Activated T-helper 1 cell treated with anti-CD3 and anti-CD28 coated beads, Interleukin-2, amount 50 U/mL, for 16 hours (primary cell): Measurements from ENCODE around the gene SNX32.

Source experiments
- DNase-seq, 2 donors: peaks; one replicate each; pipeline ENCODE4 v3.0.0-alpha.2; 2020; ENCODE audit warnings: low read depth in 1 of 2, low spot score in 1 of 2

Gene SNX32

GRCh38 chr11:65854852-65855837, 21.4 kb downstream of the SNX32 start:
- no peak for DNase-seq

DNA sequence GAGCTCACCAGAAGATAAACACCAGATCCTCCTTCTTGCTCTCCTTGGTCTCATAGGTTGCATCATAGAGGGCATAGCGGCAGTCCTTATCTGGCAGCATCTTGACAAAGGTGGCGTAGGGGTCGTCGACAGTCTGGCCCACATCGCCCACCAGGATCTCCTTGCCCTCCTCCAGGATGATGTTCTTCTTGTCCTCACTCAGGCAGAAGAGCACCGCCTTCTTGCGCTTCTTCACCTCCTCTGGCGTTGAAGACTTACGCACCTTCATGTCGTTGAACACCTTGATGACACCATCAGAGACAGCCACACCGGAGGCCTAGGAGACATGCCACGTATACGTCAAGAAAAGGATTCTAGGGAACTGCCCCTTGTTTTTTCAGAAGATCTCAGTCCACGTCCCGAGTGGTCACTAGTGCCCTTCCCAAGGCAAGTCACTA, 22.2 kb downstream of the SNX32 start:
- no peak for DNase-seq

GRCh38 chr11:65856689-65857499, 23.1 kb downstream of the SNX32 start:
- peak; percentile 75 to 76 for DNase-seq

DNA sequence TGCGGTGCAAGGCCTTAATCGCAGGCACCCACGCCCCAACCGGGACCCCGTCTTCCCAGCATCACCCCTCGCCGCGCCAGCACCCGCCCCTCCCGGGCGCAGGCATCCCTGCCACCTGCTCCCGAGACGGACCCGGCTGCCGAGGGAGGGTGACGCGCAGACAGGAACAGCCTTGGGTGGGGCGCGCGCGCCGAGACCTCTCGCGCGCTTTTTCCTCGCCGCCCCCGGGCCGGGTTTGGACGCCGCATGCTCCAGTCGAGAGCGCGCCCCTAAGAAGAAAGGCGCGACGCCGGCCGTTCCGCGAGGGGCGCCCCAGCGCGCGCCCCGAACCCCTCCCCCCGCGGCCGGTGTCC, 23.7 kb downstream of the SNX32 start:
- DNase-seq = peak; percentile 52 to 53

DNA sequence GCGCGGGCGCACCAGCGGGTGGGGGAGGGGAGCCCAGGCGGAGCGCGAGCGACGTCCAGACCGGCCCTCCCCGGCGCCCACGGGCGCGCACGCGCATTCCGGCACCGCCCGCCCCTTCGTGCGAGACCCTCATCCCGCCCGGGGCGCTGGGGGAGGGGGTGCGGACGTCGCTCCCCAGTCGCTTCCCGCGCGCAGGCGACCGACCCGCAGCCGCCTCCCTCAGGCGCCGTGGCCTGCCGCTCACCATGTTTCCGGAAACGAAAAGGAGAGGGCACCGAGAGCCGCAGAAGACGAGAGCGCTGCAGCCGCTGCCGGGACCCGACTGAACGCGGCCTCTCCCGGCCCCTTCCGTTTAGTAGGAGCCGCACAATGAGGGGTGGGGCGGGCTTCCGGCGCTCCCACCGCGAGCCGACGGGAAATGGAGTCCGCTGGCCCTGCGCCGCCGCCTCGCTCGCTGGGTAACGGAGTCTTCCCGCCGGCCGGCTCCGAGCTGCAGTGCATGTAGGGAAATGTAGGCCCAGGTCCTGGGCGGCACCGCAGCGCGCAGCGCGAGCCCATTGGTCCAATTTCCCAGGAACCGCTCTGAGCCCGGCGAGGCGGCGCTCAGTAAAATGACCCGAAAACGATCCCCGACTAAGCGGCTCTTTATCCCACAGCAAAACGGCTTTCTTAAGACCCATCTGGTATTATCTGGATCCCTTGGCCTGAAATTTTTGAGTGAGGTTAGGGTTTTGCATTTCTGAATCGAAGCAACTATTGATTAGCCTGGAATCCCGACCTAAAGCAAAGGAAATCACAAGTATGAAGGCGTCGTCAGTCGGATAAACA, 24.3 kb downstream of the SNX32 start, which contains the start of gene CFL1:
Gene CFL1 (minus strand): TSS at position 328 of the 828 bp plus-strand sequence. CDS start 81 bp downstream, at position 247.
- DNase-seq = peak; percentile 93 to 97

DNA sequence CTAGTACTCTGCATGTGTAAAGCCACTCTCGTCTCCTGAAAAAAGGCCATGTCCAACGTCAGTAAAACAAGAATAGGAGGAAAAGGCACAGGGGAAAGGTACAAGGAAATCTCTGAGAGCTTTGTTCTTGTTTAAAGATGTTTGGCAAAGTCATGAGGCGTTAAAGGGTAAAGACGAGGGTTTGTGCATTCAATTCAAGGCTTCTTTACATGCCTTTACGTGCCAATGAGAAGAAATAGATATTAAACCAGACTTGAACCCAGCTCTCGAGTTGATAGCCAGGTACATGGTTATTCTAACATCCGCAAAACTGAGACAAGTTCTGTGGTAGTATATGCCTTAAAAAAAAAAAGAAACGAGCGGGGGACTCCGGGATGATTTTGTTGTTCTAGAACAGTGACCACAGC, 24.9 kb downstream of the SNX32 start:
- DNase-seq = no peak

DNA sequence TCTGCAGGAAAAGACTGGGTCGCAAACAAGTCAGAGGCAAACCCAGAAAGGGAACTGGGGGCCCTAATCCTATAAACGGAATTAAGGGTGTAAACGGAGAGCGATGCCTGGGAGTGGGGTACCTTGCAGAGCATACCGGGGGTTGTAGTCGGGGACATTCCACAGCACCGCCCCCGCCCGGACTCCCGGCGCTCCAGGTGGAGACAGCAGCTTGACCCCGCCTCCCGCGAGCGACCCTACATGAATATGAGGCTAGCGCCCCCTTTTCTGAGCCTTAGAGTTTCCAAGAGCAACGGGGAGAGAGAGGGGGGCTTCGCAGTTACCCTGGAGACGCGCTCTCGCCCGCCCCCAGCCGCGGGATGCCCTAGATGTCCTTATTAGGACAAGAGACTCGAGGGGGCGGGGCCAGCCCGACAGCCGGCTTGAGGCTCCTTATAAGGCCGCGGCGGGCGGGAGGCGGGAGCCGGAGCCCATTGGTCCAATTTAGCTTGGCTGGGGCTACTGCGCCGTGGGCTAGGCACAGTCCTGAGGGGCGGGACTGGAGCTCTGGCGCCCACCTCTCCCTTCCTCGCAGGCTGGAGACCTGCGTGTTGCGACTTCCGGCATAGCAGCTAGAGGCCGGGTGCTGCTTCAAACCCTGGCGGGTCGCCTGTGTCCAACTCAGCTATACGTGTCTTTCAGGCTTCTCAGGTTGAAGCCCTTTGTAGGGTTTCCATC, 25.5 kb downstream of the SNX32 start:
- peak; percentile 88 to 93 for DNase-seq

DNA sequence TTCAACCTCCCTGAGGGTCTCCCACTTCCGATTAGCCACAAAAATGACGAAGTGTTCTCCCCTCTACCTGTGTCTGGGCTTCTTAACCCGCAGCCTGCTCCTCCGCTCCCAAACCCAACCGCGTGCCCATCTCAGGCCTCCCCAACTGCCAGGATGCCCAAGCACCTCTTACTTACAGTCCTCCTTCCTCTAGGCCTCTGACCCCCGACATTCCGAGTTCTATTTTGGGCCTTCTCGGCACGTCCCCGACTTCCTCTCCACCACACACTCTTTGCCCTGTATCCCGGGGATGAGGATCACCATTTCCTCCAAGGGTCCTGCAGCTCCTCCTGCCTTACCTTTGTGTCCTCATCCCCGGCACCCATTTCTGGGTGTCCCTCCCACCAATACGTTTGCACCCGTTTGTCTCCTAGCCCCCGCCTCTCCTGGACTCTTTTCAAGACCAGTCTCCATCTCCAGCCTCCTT, 26.1 kb downstream of the SNX32 start:
- DNase-seq = no peak

DNA sequence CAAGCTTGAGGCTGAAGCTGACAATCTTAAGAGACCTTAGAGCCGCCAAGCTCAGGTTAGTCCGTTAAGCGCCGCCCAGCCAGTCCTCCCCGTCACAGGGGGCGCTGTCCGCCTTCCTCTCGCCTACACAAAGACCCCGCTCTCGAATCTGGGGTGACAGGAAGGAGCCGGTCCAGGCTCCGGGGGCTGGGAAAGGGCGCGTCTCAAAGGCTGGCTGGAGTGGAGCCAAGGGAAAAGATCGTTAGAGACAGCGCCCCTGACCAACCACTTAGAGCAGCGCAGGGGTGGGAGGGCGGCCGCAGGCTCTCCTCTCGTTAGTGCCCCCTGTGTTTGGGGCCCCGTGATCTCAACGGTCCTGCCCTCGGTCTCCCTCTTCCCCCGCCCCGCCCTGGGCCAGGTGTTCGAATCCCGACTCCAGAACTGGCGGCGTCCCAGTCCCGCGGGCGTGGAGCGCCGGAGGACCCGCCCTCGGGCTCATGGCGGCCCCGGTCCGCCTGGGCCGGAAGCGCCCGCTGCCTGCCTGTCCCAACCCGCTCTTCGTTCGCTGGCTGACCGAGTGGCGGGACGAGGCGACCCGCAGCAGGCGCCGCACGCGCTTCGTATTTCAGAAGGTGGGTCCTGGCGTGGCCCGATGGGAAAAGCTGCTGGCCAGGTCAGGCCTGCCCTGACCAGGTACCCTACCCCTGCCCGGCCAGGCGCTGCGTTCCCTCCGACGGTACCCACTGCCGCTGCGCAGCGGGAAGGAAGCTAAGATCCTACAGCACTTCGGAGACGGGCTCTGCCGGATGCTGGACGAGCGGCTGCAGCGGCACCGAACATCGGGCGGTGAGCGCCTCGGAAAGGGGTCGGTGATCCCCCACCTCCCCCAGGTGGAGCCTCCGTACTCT, 26.8 kb downstream of the SNX32 start, which contains the start of gene MUS81:
Gene MUS81 (plus strand): TSS at position 156 of the 887 bp plus-strand sequence. CDS start 321 bp downstream, at position 477.
- DNase-seq = peak; percentile 93 to 98

DNA sequence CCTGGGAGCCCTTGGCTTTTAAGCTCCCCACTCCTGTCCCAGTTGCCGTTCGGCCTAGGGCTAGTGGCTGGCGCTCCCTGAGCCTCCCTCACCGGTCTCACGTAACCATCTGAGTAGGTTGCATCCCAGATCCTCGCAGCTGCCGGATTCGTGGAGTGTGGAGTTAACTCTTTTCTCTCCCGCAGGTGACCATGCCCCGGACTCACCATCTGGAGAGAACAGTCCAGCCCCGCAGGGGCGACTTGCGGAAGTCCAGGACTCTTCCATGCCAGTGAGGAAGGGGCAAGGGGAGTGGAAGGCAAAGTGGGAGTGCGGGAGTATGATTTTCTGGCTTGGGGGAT, 27.4 kb downstream of the SNX32 start:
- DNase-seq = no peak

GRCh38 chr11:65861533-65862183, 27.9 kb downstream of the SNX32 start:
- no peak for DNase-seq

GRCh38 chr11:65862191-65862735, 28.5 kb downstream of the SNX32 start:
- no peak for DNase-seq

- no peak for DNase-seq
Measured at GRCh38 chr11:65862941-65863888, 29.5 kb downstream of the SNX32 start.

DNA sequence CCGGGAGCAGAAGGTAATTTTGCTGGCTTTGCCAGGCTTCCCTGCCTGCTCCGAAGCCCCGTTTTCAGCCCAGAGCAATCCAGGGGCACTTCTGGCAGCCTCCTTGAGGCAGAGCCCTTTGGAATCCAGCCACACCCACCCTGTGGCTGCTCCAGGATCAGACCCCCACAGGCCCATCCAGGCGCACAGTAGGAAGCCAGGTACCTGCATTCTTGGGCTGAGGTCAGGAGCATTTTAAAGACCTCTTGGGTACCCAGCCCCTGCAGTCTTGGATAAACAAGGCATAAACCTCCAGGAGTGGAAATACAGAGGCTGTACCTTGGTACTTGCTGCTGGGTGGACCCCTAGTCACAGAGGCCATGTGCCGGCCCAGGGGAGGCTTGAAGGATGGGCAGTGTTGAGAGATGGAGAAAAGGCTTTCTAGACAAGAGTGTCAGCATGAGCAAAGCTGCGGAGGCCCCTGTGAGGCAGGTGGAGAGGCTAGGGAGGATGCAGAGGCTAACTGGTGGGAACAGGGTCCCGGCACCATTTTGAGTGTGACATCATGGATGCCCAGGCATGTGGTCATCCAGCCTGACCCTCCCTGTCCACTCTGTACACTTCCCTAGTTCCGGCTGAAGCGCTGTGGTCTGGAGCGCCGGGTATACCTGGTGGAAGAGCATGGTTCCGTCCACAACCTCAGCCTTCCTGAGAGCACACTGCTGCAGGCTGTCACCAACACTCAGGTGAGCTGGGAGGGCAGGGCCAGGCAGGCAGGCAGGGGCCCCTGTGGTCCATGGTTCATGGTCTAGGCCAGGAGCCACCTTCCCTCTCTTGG, 30.3 kb downstream of the SNX32 start:
- DNase-seq = no peak

- no peak for DNase-seq
Measured at GRCh38 chr11:65864706-65865471, 31.1 kb downstream of the SNX32 start.
